Activated CD8-positive, alpha-beta memory T cell treated with anti-CD3 and anti-CD28 coated beads for 36 hours (primary cell): ENCODE measurements around the gene RIPPLY2. TPM values are rescaled to one million over a fixed set of nuclear protein-coding genes. Genes with fewer than 3 reads are reported as not detected.
"Not testable (repeated sequence)": the region's sequence is repeated elsewhere in the genome, so short reads cannot be mapped to it uniquely, and the experiment has no call there.

ENCODE experiments used
- CTCF ChIA-PET: fragments of 350-600 bp; sonication (Branson Sonifier 250); formaldehyde crosslinking; loops from one replicate; lab custom pipeline; 2021; ENCODE audit warnings: antibody characterized with exemption; lab: Charles Lee
- POLR2A ChIA-PET: fragments of 350-600 bp; sonication (Branson Sonifier 250); formaldehyde crosslinking; loops from one replicate; lab custom pipeline; 2021; ENCODE audit warnings: antibody characterized with exemption; lab: Charles Lee
- total RNA-seq, 2 experiments: library from RNA; stranded (reverse); gene quantifications; one replicate each; pipeline ENCODE4 v1.2.3, GENCODE V29; 2021

Gene RIPPLY2, protein sequence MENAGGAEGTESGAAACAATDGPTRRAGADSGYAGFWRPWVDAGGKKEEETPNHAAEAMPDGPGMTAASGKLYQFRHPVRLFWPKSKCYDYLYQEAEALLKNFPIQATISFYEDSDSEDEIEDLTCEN
- not detected for total RNA-seq

DNA sequence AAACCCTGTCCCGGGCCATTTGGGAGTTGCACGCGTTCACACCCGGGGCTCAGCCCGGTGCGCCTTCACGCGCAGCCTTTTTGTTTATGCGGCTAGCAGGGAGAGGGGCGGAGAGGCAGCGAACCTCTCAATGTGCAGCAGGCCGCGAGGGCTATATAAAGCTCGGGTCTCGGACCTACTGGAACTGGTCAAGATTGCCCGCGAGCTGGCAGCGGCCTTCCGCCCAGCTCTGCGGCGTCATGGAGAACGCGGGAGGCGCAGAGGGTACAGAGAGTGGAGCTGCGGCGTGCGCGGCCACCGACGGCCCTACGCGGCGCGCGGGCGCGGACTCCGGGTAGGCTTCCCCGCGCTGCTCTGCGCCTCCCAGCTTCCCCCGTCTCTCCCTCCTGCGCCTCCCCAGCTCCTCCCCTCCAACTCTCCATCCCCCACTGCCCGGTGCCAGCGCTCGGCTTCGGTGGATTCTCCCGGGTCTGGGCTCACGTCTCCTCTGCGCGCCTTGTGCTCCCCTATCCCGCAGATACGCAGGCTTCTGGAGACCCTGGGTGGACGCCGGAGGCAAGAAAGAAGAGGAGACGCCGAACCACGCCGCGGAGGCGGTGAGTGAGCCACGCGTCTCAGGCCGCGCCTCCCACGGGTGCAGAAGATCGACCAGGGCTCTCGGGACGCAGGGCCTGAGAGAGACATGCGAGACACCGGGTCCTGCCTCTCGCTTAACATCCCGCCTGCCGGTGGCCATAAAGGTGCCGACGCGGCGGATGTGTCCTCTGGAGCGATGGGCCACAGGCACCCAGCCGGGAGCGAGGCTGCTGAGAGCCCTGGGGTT lies at the start of gene RIPPLY2:
Gene RIPPLY2 (plus strand): TSS at position 183 of the 823 bp plus-strand sequence. CDS start 57 bp downstream, at position 240.
- ChIA-PET CTCF (no interaction called here), POLR2A (no interaction called here)

GRCh38 chr6:83803492-83803891 lies 49.7 kb upstream of the RIPPLY2 start:
- POLR2A ChIA-PET, CTCF ChIA-PET: not testable (repeated sequence)

DNA sequence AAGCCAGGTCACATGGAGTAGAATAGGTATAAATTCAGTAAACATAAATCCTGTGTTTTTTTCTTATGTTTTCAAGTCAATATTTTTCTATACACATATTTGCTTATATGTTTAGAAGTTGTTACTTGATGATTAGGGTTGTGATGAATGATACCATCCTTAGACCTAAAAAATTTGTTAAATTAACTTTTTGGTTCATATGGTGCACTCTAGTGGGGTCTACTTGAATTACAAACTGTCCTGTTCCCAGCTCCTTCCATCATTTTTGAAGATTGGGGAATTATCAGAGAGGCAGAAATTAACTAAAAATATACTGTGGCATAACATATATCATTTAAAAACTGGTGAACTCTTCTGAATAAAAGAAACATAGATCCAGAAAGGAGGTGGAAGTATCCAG lies 48.3 kb upstream of the RIPPLY2 start:
- CTCF ChIA-PET: no interaction called here
- POLR2A ChIA-PET: no interaction called here

DNA sequence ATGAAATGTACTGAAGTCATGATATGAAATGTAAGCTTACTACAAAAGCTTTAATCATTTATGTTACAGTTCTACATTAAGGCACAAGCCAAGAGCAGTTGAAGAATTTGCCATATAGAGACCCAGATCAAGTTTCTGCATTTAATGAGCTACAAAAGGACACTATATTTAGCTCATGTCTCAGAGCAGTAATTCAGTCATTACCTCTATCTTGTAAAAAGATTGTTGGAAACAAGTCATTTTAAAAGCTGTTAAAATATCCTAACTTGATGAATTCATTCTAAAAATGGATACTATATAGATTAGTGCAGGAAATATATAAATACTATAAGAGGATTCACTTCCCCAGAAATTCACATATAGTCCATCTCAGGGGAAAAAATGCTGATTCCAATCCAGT lies 45.2 kb upstream of the RIPPLY2 start:
- ChIA-PET POLR2A (no interaction called here), CTCF (no interaction called here)

GRCh38 chr6:83808926-83809325 lies 44.2 kb upstream of the RIPPLY2 start:
- ChIA-PET CTCF (no interaction called here), POLR2A (no interaction called here)

DNA sequence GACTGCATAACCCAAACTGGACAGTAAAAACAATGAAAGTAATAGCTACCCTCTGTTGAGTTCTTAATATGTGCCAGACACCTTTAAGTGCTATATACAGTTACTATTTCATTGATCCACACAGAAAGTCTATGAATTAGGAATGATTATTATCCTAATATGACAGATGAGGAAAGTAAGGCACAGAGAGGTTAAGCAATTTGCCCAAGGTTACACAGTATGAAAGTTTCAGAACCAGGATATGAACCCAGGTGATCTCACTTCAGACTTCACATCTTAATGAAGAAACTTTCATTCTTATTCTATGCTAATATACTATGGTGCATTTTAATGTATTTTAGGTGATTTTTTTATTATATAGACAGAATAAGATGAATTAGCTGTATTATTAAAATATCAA lies 40.6 kb upstream of the RIPPLY2 start:
- CTCF ChIA-PET: no interaction called here
- POLR2A ChIA-PET: no interaction called here

DNA sequence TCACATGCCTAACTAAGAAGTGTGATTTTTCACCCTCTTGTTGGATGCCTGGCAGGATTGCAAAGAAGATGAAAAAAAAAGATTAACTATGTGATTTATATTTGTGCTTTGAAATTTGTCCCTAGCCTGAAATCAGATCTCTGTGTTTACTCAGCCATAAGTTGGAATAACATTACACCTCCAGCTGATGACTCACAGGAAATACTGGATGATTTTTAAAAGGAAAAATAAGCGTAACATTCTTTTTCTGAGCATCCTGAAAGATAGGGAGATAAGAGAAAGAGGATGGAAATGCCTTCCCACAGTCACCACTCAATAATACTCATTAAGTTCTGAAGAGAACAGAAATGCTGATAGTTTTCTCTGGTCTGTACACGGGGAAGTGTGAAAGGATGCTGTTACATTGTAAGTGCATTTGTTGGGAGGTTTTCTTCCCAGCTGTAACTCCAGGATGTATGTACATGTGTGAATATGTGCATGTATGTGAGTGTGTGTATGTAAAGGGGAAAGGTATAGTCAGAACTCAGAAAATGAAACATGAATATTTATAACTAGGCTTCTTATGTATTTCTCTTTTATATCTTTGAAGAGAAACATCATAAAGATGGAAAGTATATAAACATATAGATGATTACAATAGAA lies 37.4 kb upstream of the RIPPLY2 start:
- ChIA-PET CTCF (no interaction called here), POLR2A (no interaction called here)

GRCh38 chr6:83822629-83823169 lies 30.5 kb upstream of the RIPPLY2 start:
- CTCF ChIA-PET: no interaction called here
- POLR2A ChIA-PET: no interaction called here

- ChIA-PET POLR2A (no interaction called here), CTCF (no interaction called here)
Measured at GRCh38 chr6:83824388-83824801, 28.8 kb upstream of the RIPPLY2 start.

- POLR2A ChIA-PET: no interaction called here
- CTCF ChIA-PET: no interaction called here
Measured at GRCh38 chr6:83824831-83825230, 28.3 kb upstream of the RIPPLY2 start.

GRCh38 chr6:83827050-83827449 lies 26.1 kb upstream of the RIPPLY2 start:
- ChIA-PET CTCF (no interaction called here), POLR2A (no interaction called here)

DNA sequence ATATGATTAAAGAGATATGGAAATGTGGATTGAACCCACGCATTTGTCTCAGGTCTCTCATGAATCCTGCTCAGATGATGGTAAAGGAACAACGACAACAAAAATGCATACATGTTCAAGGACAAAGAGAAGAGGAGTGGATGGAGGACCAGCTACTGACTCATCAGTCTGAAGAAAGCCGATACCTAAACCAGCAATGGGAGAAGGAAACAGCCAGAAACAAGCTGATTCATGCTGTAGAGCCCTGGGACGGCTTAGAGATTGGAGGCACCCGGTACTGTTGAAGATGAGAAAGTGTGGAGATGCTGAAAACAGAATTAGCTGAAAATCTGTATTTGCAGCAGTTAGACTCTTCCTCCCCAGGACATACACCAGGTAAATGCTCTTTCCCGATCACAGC lies 14.4 kb upstream of the RIPPLY2 start:
- POLR2A ChIA-PET: no interaction called here
- CTCF ChIA-PET: no interaction called here

GRCh38 chr6:83844170-83844569 lies 9.0 kb upstream of the RIPPLY2 start:
- CTCF ChIA-PET: no interaction called here
- POLR2A ChIA-PET: no interaction called here

- CTCF ChIA-PET: no interaction called here
Measured at GRCh38 chr6:83846291-83846690, 6.9 kb upstream of the RIPPLY2 start.

GRCh38 chr6:83847179-83847578 lies 6.0 kb upstream of the RIPPLY2 start:
- ChIA-PET CTCF (no interaction called here), POLR2A (no interaction called here)

More at GRCh38 chr6:83846291-83846690, 6.9 kb upstream of the RIPPLY2 start:
- POLR2A ChIA-PET: no interaction called here

- CTCF ChIA-PET: no interaction called here
- POLR2A ChIA-PET: no interaction called here
Measured at GRCh38 chr6:83849127-83849526, 4.0 kb upstream of the RIPPLY2 start.

- CTCF ChIA-PET: no interaction called here
- POLR2A ChIA-PET: no interaction called here
Measured at GRCh38 chr6:83849610-83850009, 3.5 kb upstream of the RIPPLY2 start.

- ChIA-PET POLR2A (no interaction called here), CTCF (no interaction called here)
Measured at GRCh38 chr6:83852528-83853177, 507 bp upstream of the RIPPLY2 start.

DNA sequence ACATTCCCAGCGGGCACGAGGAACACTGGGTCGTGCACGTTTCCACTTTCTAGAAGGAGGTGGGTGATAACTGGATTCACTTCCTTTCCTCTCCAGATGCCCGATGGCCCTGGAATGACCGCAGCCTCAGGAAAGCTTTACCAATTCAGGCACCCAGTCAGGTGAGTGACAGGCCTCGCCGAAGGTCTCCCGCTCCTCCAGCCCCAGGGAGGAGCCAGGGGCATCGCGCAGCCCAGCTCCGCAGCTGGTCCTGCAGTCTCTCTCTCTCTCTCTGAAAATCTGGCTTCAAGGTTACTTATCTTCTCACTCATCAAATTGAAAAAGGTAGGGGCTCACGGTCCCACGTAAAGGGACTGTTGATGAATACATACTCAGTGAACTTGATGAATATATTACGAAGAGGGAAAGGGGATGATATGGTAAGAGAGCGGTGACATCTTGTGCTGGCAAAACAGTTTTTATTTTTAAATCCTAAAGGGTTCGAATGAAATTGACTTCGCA lies 891 bp downstream of the RIPPLY2 start:
- ChIA-PET POLR2A (no interaction called here), CTCF (no interaction called here)

DNA sequence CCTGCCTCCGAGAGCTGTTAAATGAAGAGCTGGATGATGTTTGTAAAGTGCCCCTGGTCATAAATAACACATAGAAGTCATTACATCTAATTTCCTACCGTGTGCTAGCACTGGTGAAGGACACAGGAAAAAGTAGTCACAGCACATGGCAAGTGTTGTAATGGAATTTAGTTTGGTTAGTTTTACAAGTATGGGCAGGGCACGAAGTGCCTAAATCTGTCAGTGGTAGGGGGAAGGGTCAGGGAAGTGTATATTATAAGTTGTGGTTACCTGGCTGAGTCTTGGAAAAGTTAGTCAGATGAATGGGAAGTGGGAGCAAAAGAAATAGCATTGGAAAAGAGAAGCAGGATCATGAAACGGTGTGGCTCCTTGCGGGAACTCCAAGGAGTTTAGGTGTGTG lies 1.6 kb downstream of the RIPPLY2 start:
- CTCF ChIA-PET: no interaction called here

More for the DNA sequence above, 1.6 kb downstream of the RIPPLY2 start:
- POLR2A ChIA-PET: no interaction called here
